HL-60 (cell line): Measurements from ENCODE around the gene FLNB.

Experiments
- DNase-seq, 2 experiments: peaks; one replicate each; pipeline ENCODE4 v3.0.0-alpha.2; 2010 to 2020; ENCODE audit warnings: low read depth in 1 of 2, low spot score in 1 of 2
- H3K27ac ChIP-seq: fragments of 250-450 bp; sonication (Bioruptor Pico); replicated peaks from 2 replicates; pipeline ENCODE4 v1.5.1; 2020; ENCODE audit warnings: mild to moderate bottlenecking, moderate library complexity
- H3K27me3 ChIP-seq: fragments of 250-450 bp; sonication (Bioruptor Pico); 2 replicates; pipeline ENCODE4 v1.5.1; 2021; ENCODE audit warnings: mild to moderate bottlenecking, moderate library complexity; ENCODE audit not compliant: insufficient read depth, poor library complexity, severe bottlenecking
- H3K4me3 ChIP-seq: replicated peaks from 2 replicates; pipeline ENCODE4 v1.5.1; 2011; ENCODE audit warnings: mild to moderate bottlenecking, control low read depth, low read length; ENCODE audit not compliant: insufficient read depth
- GABPA ChIP-seq: IDR thresholded peaks from 2 replicates; pipeline ENCODE4 v1.6.1; 2012; ENCODE audit warnings: low read depth
- POLR2AphosphoS5 ChIP-seq: IDR thresholded peaks from 2 replicates; pipeline ENCODE4 v1.6.1; 2012; ENCODE audit warnings: low read depth
- SPI1 ChIP-seq: IDR thresholded peaks from 2 replicates; pipeline ENCODE4 v1.6.1; 2012; ENCODE audit warnings: low read depth, mild to moderate bottlenecking, borderline replicate concordance
- TF ChIP-seq, protein P1 (sequence below): IDR thresholded peaks from one replicate; pipeline ENCODE4 v1.5.1; 2011; ENCODE audit warnings: low read length, control low read depth, inconsistent platforms; ENCODE audit not compliant: insufficient read depth
- TF ChIP-seq, protein P2 (sequence below): IDR thresholded peaks from 2 replicates; pipeline ENCODE4 v1.6.1; 2012; ENCODE audit warnings: low read depth; ENCODE audit not compliant: insufficient replicate concordance

FLNB gene

DNA sequence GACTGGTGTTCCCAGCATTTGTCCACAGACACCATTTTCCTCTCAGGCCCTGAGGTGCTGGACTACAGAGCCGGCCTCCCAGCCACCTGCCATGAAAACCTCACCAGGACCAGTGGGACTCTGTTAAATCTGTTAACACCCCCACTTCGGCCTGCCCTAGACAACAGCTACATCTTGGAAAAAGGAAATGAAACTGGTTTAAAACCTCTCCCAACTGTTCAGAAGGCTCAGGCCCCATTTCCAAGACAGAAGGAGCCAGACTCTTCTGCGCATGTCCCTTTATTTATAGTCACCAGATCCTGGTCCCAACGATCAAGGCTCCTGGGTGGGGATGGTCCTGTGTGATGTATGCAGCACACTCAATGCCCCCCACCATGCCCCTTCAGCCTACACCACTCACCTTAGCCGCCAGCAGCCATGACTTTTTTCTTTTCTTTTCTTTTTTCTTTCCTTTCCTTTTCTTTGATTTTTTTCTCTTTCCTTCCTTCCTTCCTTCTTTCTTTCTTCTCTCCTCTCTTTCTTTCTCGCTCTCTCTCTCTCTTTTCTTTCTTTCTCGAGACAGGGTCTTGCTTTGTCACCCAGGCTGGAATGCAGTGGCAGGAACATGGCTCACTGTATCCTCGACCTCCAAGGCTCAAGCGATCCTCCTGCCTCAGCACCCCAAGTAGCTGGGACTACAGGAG, 25.5 kb upstream of the FLNB start:
- Histone ChIP-seq H3K4me3 (no peak overlapping the region), H3K27me3 (no peaks in the 10 kb centered on the region), H3K27ac (peak overlapping the region; percentile 58)
- DNase-seq = no peak
- no peak for TF ChIP-seq SPI1
- no peak for TF ChIP-seq POLR2AphosphoS5
- no peak for TF ChIP-seq GABPA
- TF ChIP-seq, protein P1, sequence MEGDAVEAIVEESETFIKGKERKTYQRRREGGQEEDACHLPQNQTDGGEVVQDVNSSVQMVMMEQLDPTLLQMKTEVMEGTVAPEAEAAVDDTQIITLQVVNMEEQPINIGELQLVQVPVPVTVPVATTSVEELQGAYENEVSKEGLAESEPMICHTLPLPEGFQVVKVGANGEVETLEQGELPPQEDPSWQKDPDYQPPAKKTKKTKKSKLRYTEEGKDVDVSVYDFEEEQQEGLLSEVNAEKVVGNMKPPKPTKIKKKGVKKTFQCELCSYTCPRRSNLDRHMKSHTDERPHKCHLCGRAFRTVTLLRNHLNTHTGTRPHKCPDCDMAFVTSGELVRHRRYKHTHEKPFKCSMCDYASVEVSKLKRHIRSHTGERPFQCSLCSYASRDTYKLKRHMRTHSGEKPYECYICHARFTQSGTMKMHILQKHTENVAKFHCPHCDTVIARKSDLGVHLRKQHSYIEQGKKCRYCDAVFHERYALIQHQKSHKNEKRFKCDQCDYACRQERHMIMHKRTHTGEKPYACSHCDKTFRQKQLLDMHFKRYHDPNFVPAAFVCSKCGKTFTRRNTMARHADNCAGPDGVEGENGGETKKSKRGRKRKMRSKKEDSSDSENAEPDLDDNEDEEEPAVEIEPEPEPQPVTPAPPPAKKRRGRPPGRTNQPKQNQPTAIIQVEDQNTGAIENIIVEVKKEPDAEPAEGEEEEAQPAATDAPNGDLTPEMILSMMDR = no peak
- TF ChIP-seq, protein P2, sequence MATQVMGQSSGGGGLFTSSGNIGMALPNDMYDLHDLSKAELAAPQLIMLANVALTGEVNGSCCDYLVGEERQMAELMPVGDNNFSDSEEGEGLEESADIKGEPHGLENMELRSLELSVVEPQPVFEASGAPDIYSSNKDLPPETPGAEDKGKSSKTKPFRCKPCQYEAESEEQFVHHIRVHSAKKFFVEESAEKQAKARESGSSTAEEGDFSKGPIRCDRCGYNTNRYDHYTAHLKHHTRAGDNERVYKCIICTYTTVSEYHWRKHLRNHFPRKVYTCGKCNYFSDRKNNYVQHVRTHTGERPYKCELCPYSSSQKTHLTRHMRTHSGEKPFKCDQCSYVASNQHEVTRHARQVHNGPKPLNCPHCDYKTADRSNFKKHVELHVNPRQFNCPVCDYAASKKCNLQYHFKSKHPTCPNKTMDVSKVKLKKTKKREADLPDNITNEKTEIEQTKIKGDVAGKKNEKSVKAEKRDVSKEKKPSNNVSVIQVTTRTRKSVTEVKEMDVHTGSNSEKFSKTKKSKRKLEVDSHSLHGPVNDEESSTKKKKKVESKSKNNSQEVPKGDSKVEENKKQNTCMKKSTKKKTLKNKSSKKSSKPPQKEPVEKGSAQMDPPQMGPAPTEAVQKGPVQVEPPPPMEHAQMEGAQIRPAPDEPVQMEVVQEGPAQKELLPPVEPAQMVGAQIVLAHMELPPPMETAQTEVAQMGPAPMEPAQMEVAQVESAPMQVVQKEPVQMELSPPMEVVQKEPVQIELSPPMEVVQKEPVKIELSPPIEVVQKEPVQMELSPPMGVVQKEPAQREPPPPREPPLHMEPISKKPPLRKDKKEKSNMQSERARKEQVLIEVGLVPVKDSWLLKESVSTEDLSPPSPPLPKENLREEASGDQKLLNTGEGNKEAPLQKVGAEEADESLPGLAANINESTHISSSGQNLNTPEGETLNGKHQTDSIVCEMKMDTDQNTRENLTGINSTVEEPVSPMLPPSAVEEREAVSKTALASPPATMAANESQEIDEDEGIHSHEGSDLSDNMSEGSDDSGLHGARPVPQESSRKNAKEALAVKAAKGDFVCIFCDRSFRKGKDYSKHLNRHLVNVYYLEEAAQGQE = no peak

DNA sequence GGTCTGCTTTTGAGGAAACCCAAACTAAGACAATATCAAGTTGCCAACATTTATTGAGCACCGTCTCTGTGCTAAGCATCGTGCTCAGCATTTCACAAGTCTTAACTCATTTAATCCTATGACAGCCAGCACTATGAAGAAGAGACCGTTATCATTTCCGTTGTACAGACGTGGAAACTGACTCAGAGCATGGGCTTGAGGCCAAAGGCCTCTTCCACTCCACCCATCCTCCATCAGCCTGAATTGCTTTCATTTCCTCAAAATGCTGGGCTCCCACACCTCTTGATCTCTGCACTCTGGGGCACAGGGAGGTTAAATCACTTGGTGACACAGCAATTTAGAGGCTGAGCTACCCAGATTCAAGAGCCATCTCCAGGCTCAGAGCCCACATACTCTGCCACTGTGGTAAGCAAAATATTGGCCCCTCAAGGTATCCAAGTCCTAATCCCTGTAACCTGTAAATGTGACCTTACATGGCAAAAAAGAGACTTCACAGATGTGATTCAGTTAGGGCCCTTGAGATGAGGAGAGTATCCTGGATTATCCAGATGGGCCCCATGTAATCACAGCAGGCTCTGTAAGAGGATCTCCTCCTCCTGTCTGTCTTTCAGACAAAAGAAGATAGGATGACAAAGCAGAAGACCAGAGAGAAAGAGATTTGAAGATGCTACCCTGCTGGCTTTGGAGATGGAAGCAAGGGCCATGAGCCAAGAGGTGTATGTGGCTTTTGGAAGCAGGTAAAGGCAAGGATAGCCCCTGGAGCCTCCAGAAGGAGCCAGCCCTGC, 24.3 kb upstream of the FLNB start:
- peak; percentile 81 for TF ChIP-seq SPI1
- TF ChIP-seq, protein P2 = no peak
- TF ChIP-seq, protein P1 = no peak
- TF ChIP-seq GABPA = no peak
- peak; percentile 62; the same call in 1 of the 2 replicates for TF ChIP-seq POLR2AphosphoS5
- Histone ChIP-seq H3K27me3 (no peaks in the 10 kb centered on the region), H3K27ac (peak overlapping the region; percentile 58), H3K4me3 (no peak overlapping the region)
- peak; percentile 64 to 87 for DNase-seq

DNA sequence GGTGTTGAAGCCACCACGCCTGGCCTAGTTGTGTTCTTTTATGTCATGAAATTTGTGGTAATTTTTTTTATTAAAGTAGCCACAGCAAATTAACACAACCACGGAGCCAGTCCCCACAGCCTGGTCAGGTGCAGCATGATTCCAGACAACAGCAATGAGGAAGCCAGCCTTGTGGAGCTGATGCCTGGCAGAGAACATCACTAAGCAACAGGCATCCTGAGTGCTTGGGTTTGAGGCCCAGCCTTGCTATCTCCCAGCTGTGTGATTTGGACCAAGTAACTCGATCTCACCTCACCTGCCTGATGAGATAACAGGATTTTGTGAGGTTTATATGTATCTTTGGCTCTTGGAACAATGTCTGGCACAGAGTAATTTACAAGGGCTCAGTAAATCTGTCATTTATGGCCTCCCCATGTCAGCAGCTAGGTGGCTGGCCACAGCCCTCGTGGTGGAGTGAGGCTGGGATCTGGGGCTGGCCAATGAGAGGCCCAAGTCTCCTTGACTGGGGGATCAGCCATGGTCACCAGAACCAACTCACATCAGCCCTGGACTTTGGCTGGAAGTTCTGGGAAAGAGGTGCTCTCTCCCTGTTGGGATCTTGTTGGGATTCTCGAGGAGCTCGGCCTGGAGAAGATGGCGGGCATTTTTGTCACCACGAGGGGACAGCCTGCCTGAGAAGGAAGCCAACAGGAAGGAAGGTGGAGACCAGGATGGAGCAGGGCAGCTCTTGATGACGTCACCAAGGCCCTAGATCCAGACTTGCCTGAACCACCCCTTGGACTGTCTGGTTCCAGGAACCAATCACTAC, 22.8 kb upstream of the FLNB start:
- Histone ChIP-seq H3K4me3 (no peak overlapping the region), H3K27ac (no peak overlapping the region), H3K27me3 (no peaks in the 10 kb centered on the region)
- DNase-seq = no peak
- TF ChIP-seq POLR2AphosphoS5 = no peak
- TF ChIP-seq, protein P1 = no peak
- no peak for TF ChIP-seq SPI1
- TF ChIP-seq GABPA = no peak
- TF ChIP-seq, protein P2 = no peak
